GM12878 (cell line): ENCODE data around the gene REST.
A peak's percentile ranks its signal among the peaks of the same experiment; 100 is the strongest.

Source experiments
- CTCF ChIP-seq, 3 experiments: IDR thresholded peaks in 2 of 3; conservative IDR thresholded peaks in 1 of 3; 2 replicates each; pipeline ENCODE4 v1.5.1; 2011; ENCODE audit warnings: low read depth in 3 of 3, low read length in 3 of 3, mild to moderate bottlenecking in 3 of 3, control low read depth in 2 of 3, moderate library complexity in 2 of 3, inconsistent platforms in 1 of 3, mixed read lengths in 1 of 3; ENCODE audit not compliant: control insufficient read depth in 2 of 3, insufficient read depth in 1 of 3; ENCODE audit errors: extremely low read depth in 1 of 3
- JUND ChIP-seq: IDR thresholded peaks from 2 replicates; pipeline ENCODE4 v1.6.1; 2012; ENCODE audit warnings: low read depth, mild to moderate bottlenecking, low read length, improper control_type of control experiment, moderate library complexity
- POLR2A ChIP-seq: IDR thresholded peaks from 2 replicates; pipeline ENCODE4 v1.6.1; 2011; ENCODE audit warnings: low read depth, mild to moderate bottlenecking, low read length
- RFX5 ChIP-seq: IDR thresholded peaks from 2 replicates; pipeline ENCODE4 v1.6.1; 2011; ENCODE audit warnings: low read depth, low read length, improper control_type of control experiment
- RUNX3 ChIP-seq: IDR thresholded peaks from 2 replicates; pipeline ENCODE4 v1.6.1; 2012; ENCODE audit warnings: low read length, inconsistent platforms
- SUPT20H ChIP-seq: IDR thresholded peaks from 2 replicates; pipeline ENCODE4 v1.6.1; 2011; ENCODE audit warnings: low read depth, mild to moderate bottlenecking, low read length, moderate library complexity, borderline replicate concordance; ENCODE audit not compliant: control insufficient read depth
- YY1 ChIP-seq: IDR thresholded peaks from 2 replicates; pipeline ENCODE4 v1.6.1; 2011; ENCODE audit warnings: low read depth, mild to moderate bottlenecking, low read length

- TF ChIP-seq CTCF (IDR thresholded peaks at IDR 0.05 in 2 of 3, conservative IDR thresholded peaks at IDR 0.05 in 1 of 3; ENCODE audit: control insufficient read depth in 2 of 3, extremely low read depth in 1 of 3, insufficient read depth in 1 of 3, low read depth in 3 of 3, low read length in 3 of 3): no peak
- no peak for TF ChIP-seq JUND
- no peak for TF ChIP-seq SUPT20H
- no peak for TF ChIP-seq POLR2A
- peak; percentile 27; the same call in 1 of the 2 replicates for TF ChIP-seq RUNX3
- TF ChIP-seq RFX5: no peak
- no peak for TF ChIP-seq YY1
Observed at GRCh38 chr4:56871371-56871866, 36.3 kb upstream of the REST start.
